NCI-H345 treated with DMSO at 0.1 percent for 48 hours (cell line): ENCODE measurements around the gene ZBTB42.

Experiments used
- DNase-seq: peaks from one replicate; lab custom pipeline; 2025; ENCODE audit not compliant: unreplicated experiment; lab: John Stamatoyannopoulos, UW

Gene ZBTB42

GRCh38 chr14:104794631-104794992, 6.3 kb upstream of the ZBTB42 start:
- no peak for DNase-seq

- DNase-seq = no peak
Observed at GRCh38 chr14:104794993-104795780, 5.7 kb upstream of the ZBTB42 start, which contains the start of gene AKT1. Gene AKT1, minus strand, starts transcription at chr14:104795748. Its CDS starts 3,105 bp downstream, at chr14:104792643.

GRCh38 chr14:104795781-104796686, 4.9 kb upstream of the ZBTB42 start:
- DNase-seq = no peak

- no peak for DNase-seq
Observed at GRCh38 chr14:104796687-104797081, 4.2 kb upstream of the ZBTB42 start.

GRCh38 chr14:104797115-104798044, 3.5 kb upstream of the ZBTB42 start:
- DNase-seq = no peak

GRCh38 chr14:104798300-104799243, 2.3 kb upstream of the ZBTB42 start:
- DNase-seq = no peak

- no peak for DNase-seq
Observed at GRCh38 chr14:104799244-104800014, 1.5 kb upstream of the ZBTB42 start.

GRCh38 chr14:104800015-104800770, 708 bp upstream of the ZBTB42 start:
- DNase-seq = no peak

GRCh38 chr14:104801520-104802393, 856 bp downstream of the ZBTB42 start:
- no peak for DNase-seq

- DNase-seq = no peak
Observed at GRCh38 chr14:104802394-104803184, 1.7 kb downstream of the ZBTB42 start.

GRCh38 chr14:104803280-104803911, 2.5 kb downstream of the ZBTB42 start:
- DNase-seq = no peak

- no peak for DNase-seq
Observed at GRCh38 chr14:104803912-104804410, 3.1 kb downstream of the ZBTB42 start.

GRCh38 chr14:104804481-104805325, 3.8 kb downstream of the ZBTB42 start:
- DNase-seq = no peak

GRCh38 chr14:104805326-104805678, 4.4 kb downstream of the ZBTB42 start:
- no peak for DNase-seq
